Measurements from ENCODE around the gene ASXL1.

Gene ASXL1

DNA sequence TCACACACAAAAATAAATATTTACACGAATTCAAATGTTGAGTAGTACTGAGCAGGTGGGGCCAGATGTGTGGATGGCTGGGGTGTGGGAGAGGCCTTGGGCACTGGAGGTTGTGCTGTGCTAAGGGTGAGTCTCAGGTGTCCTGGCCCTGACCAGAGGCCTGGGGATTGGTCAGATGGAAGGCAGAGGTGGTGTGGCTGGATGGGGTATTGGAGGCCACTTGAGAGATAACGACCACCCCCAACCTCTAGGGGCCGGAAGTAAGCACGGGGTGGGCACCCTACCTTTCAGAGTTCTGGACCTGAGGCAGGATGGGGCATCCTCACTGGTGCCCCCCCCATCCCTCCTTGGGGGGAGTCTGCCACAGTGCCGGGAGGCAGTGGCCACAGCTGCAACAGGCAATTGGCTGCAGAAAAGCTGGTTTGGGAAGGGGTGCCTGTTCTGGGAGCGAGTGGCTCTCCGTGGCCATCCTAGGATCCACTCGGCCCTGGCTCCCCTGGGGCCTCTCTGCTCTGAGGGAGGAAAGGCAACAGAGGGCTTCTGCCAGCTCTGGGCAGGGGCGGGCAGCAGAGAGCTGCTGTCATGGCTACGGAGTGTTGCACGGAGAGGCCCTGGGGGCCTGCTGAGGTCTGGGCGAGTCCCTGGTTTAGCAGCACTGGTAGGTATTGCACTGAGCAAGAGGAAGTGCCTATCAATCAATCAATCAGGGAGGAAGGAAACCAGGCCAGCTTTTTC is 87.6 kb downstream of the ASXL1 start:
- Histone ChIP-seq H3K4me3 (no peak overlapping the region), H3K27ac (no peak overlapping the region)
- DNase-seq (ENCODE audit: low spot score), result peak; percentile 67
- TF ChIP-seq, protein P1, sequence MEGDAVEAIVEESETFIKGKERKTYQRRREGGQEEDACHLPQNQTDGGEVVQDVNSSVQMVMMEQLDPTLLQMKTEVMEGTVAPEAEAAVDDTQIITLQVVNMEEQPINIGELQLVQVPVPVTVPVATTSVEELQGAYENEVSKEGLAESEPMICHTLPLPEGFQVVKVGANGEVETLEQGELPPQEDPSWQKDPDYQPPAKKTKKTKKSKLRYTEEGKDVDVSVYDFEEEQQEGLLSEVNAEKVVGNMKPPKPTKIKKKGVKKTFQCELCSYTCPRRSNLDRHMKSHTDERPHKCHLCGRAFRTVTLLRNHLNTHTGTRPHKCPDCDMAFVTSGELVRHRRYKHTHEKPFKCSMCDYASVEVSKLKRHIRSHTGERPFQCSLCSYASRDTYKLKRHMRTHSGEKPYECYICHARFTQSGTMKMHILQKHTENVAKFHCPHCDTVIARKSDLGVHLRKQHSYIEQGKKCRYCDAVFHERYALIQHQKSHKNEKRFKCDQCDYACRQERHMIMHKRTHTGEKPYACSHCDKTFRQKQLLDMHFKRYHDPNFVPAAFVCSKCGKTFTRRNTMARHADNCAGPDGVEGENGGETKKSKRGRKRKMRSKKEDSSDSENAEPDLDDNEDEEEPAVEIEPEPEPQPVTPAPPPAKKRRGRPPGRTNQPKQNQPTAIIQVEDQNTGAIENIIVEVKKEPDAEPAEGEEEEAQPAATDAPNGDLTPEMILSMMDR (IDR thresholded peaks at IDR 0.05), result no peak

DNA sequence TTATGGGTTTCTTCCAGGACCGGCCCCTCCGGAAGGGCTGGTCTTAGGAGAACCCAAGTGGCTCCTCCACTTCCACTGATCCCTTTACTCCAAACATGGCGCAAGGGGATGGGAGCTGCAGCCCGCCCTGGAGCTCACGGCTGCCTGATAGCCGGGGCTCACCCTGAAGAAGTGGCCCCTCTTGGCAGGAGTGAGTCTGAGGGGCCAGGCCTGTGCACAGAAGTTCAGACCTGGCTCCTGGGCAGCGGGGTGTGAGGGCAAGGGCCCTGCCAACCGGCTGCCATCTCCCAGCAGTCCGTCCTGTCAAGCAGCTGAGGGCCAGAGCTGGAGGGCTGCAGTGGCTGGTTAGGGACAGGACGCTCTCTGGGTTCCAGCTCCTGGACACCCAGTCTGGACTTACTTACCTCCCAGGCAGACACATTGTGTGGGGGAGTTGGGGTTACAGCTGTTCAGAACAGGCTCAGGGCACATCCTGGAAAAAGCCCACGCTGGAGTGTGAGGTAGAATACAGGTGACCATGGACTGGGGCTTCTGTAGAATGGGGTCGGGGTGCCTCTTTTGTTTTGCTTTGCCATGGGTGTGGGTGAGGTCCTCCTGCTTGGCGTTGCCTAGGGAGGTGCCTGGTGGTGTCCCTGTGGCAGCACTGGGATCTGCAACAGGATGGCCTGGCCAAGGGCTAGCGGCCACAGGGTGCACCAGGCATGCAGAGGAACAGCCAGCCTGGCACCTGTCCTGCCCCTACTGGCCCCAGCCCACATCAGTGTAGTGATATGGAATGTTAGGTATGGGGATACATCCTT is 88.4 kb downstream of the ASXL1 start:
- peak; percentile 72 for DNase-seq (ENCODE audit: low spot score)
- TF ChIP-seq, protein P1 (IDR thresholded peaks at IDR 0.05), result no peak
- H3K27ac ChIP-seq, result no peak overlapping the region
- H3K4me3 ChIP-seq, result no peak overlapping the region

DNA sequence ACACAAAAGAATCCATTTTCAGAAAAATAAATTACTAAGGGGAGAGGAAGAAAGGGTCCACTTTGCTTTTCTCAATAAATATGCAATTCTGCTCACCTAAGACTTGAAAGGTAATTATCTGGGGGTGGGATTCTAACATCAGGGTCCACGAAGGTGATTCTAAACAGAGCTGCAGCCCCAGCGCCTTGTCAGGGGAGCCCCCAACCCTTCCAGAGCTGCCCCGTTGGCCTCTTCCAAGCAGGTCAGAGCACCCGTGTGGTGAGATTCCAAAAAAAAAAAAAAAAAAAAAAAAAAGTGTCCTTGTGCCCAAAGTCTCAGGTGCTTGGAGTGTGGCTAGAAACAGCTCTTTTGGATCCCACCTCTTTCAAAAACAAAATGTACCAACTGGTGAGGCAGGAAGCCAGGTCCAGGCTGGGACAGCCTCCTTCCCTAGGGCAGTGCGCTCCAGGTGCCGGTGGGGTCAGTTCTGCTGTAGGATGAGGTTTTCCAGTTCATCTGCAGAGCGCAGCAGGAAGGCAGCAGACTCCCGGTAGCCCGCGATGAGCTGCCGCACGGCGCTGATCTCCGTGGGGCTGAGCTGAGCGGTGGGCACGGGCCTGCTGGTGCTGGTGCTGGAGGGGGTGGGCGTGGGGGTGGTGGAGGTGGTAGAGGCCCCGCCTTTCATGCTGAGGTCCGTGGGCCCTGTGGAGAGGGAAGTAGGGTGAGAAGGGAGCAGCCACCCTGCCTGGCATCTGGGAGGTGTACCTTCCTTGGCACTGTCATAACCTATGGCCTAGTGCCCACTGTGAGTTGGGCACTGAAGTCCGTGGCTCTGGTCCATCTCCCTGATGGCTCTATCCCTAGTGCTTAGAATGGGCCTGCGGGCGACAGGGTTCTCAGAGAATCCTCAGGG is 89.3 kb downstream of the ASXL1 start:
- no peak for DNase-seq (ENCODE audit: low spot score)
- no peak overlapping the region for H3K4me3 ChIP-seq
- H3K27ac ChIP-seq, result peak overlapping the region in 1 of 2 donors; percentile 10
- TF ChIP-seq, protein P1 (IDR thresholded peaks at IDR 0.05), result no peak

DNA sequence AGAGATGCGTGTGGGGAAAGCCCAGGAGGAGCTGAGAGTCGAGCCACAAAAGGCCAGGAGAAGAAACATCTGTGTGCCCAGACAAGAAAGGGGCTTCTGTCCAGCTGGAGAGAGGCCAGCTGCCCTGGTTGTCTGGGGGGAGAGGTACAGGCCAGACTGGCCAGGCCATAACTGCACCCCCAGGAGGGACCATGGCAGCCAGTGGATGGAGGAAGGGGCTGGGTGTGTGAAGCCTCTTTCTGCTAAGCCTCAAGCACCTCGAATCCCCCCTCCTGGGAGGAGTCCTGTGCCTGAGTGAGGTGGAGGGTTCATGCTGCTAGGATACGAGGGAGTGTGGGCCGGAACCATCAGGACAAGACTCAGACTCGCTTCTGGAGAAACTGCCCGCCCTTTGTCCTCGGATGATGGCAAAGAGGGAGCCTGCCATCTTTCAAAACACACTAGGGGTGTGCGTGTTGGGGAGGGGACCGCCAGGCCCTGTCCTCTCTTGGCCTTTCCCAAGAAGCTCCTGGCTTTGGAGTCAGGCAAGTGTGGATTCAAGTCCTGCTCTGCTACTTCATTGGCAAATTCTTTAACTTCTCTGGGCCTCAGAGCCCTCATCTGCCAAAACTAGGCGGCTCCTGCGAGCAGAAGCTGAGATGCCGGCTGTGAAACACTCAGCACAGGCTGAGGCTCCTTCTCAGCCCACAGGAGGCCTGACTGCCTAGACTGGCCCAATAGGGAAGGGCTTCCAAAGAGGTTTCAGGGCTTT is 90.3 kb downstream of the ASXL1 start:
- Histone ChIP-seq H3K27ac (no peak overlapping the region), H3K4me3 (no peak overlapping the region)
- DNase-seq (ENCODE audit: low spot score), result no peak
- TF ChIP-seq, protein P1 (IDR thresholded peaks at IDR 0.05), result no peak

DNA sequence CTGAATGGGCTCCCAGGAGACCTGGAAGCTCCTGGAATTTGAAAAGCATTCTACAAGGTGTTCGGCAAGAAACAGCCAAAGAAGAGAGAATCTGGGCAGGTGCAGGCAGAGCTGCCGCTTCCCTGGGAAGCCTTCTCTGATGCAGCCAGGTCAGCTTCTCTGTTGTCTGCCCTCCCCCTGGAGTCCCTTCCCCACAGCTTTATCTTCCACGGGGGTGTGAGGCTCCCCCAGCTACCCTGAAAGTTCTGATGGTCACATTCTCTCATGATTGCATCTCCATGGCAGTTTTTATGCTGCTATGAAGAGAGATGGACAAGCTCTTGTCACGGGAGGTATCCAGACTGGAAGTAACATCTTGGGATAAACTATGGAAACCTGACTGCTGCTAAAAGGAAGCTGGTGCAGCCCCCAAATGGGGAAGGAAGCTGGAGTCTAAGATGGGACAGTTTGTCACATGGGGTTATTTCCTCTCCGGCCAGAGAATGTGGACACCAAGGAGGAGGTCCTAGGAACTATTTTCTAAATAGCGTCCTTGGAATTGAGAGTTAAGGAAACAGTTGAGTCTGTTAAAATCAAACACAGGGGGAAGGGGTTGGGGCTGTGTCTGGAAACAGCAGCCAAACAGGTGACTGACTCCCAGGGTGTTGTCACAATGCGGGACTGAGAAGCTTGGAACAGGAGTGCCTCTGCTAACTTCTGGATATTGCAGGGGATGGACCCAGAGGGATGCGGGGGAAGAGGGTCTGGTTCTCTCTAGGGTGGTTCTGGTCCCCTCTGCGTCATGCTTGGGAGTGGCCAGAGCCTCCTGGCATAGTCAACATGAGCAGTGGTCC is 91.1 kb downstream of the ASXL1 start:
- no peak for DNase-seq (ENCODE audit: low spot score)
- TF ChIP-seq, protein P1 (IDR thresholded peaks at IDR 0.05), result no peak
- H3K27ac ChIP-seq, result no peak overlapping the region
- H3K4me3 ChIP-seq, result peak overlapping the region; percentile 5

Data from coronary artery (tissue), 2 donors.